Retinal pigment epithelial cell (primary cell): ENCODE measurements around the gene PLCL2.

ENCODE experiments used
- DNase-seq: peaks from one replicate; pipeline ENCODE4 v3.0.0-alpha.2; 2010; ENCODE audit warnings: low read depth
- H3K4me3 ChIP-seq: 2 replicates; pipeline ENCODE4 v1.5.1; 2011; ENCODE audit warnings: mild to moderate bottlenecking, low read length, control low read depth, moderate library complexity
- CTCF ChIP-seq: conservative IDR thresholded peaks from 2 replicates; pipeline ENCODE4 v1.5.1; 2011; ENCODE audit warnings: low read depth, low read length, control low read depth, inconsistent platforms

PLCL2 gene

GRCh38 chr3:16890597-16891333, 6.0 kb downstream of the PLCL2 start:
- no peak overlapping the region for H3K4me3 ChIP-seq
- no peak for TF ChIP-seq CTCF
- no peak for DNase-seq

- no peak for TF ChIP-seq CTCF
- H3K4me3 ChIP-seq = no peak overlapping the region
- no peak for DNase-seq
These were observed 9.0 kb downstream of the PLCL2 start for GRCh38 chr3:16893618-16894200.

GRCh38 chr3:16896094-16896627, 11.4 kb downstream of the PLCL2 start:
- TF ChIP-seq CTCF = no peak
- H3K4me3 ChIP-seq = no peak overlapping the region
- no peak for DNase-seq

GRCh38 chr3:16896820-16897219, 12.1 kb downstream of the PLCL2 start:
- H3K4me3 ChIP-seq = no peak overlapping the region
- no peak for TF ChIP-seq CTCF
- no peak for DNase-seq

GRCh38 chr3:16897254-16897926, 12.6 kb downstream of the PLCL2 start:
- no peak overlapping the region for H3K4me3 ChIP-seq
- DNase-seq = no peak
- no peak for TF ChIP-seq CTCF

- no peak overlapping the region for H3K4me3 ChIP-seq
- TF ChIP-seq CTCF = no peak
- DNase-seq = no peak
These were observed 14.0 kb downstream of the PLCL2 start for GRCh38 chr3:16898595-16899395.
